SK-N-SH treated with all-trans-retinoic acid at 6 μM for 48 hours (cell line): Measurements from ENCODE around the gene OBSCN.

Experiments used
- ATAC-seq: fragments of 200-7000 bp; cut with Tn5 transposase; 3 replicates; pipeline ENCODE4 v1.9.1; 2020; ENCODE audit warnings: mild to moderate bottlenecking, moderate library complexity
- ARNTL ChIP-seq: fragments of 450-650 bp; formaldehyde crosslinking; IDR thresholded peaks from 2 replicates; pipeline ENCODE4 v1.5.0; 2020; ENCODE audit warnings: low read depth, mild to moderate bottlenecking, moderate library complexity, borderline replicate concordance
- CSDC2 ChIP-seq: fragments of 250-450 bp; sonication (Bioruptor Pico); IDR thresholded peaks from 2 replicates; pipeline ENCODE4 v1.5.0; 2020; ENCODE audit warnings: mild to moderate bottlenecking, moderate library complexity
- CSRNP3 ChIP-seq: fragments of 250-450 bp; sonication (Bioruptor Pico); IDR thresholded peaks from 2 replicates; pipeline ENCODE4 v1.5.1; 2021; ENCODE audit warnings: mild to moderate bottlenecking, moderate library complexity
- GLIS3 ChIP-seq: fragments of 250-450 bp; sonication (Bioruptor Pico); IDR thresholded peaks from 2 replicates; pipeline ENCODE4 v1.5.0; 2020; ENCODE audit warnings: mild to moderate bottlenecking, moderate library complexity
- ISL1 ChIP-seq: fragments of 250-450 bp; sonication (Bioruptor Pico); IDR thresholded peaks from 2 replicates; pipeline ENCODE4 v2.1.2; 2022; ENCODE audit warnings: mild to moderate bottlenecking, moderate library complexity
- OSR1 ChIP-seq: fragments of 250-450 bp; sonication (Bioruptor Pico); IDR thresholded peaks from 2 replicates; pipeline ENCODE4 v1.8.0; 2022; ENCODE audit warnings: moderate library complexity, mild to moderate bottlenecking, inconsistent platforms
- PATZ1 ChIP-seq: fragments of 250-450 bp; sonication (Bioruptor Pico); IDR thresholded peaks from 2 replicates; pipeline ENCODE4 v1.8.0; 2020; ENCODE audit warnings: mild to moderate bottlenecking, moderate library complexity, borderline replicate concordance
- PPARA ChIP-seq: fragments of 250-450 bp; sonication (Bioruptor Pico); IDR thresholded peaks from 2 replicates; pipeline ENCODE4 v1.5.0; 2020; ENCODE audit warnings: mild to moderate bottlenecking, borderline replicate concordance
- RARB ChIP-seq: fragments of 250-450 bp; sonication (Bioruptor Pico); IDR thresholded peaks from 2 replicates; pipeline ENCODE4 v1.8.0; 2021; ENCODE audit warnings: mild to moderate bottlenecking, moderate library complexity
- SNAI2 ChIP-seq: fragments of 250-450 bp; sonication (Bioruptor Pico); IDR thresholded peaks from 2 replicates; pipeline ENCODE4 v1.5.0; 2020; ENCODE audit warnings: mild to moderate bottlenecking, moderate library complexity
- TCF4 ChIP-seq: fragments of 250-450 bp; sonication (Bioruptor Pico); IDR thresholded peaks from 2 replicates; pipeline ENCODE4 v1.8.0; 2021; ENCODE audit warnings: mild to moderate bottlenecking, moderate library complexity, borderline replicate concordance
- TOX ChIP-seq: fragments of 250-450 bp; sonication (Bioruptor Pico); IDR thresholded peaks from 2 replicates; pipeline ENCODE4 v1.8.0; 2021; ENCODE audit warnings: mild to moderate bottlenecking, moderate library complexity, borderline replicate concordance
- TSHZ2 ChIP-seq: fragments of 250-450 bp; sonication (Bioruptor Pico); IDR thresholded peaks from 2 replicates; pipeline ENCODE4 v1.5.0; 2020; ENCODE audit warnings: mild to moderate bottlenecking, moderate library complexity
- ZC3H10 ChIP-seq: fragments of 250-450 bp; sonication (Bioruptor Pico); IDR thresholded peaks from 2 replicates; pipeline ENCODE4 v1.5.1; 2021; ENCODE audit warnings: mild to moderate bottlenecking, moderate library complexity
- ZFP3 ChIP-seq: fragments of 250-450 bp; sonication (Bioruptor Pico); IDR thresholded peaks from 2 replicates; pipeline ENCODE4 v1.5.0; 2020; ENCODE audit warnings: mild to moderate bottlenecking, moderate library complexity
- ZFP30 ChIP-seq: fragments of 450-650 bp; formaldehyde crosslinking; IDR thresholded peaks from 2 replicates; pipeline ENCODE4 v1.5.0; 2022; ENCODE audit warnings: mild to moderate bottlenecking, moderate library complexity
- ZNF565 ChIP-seq: fragments of 450-650 bp; formaldehyde crosslinking; conservative IDR thresholded peaks from 2 replicates; pipeline ENCODE4 v1.5.0; 2020; ENCODE audit warnings: low read depth, mild to moderate bottlenecking, moderate library complexity
- ZNF8 ChIP-seq: fragments of 450-650 bp; formaldehyde crosslinking; IDR thresholded peaks from 2 replicates; pipeline ENCODE4 v1.5.0; 2020; ENCODE audit warnings: mild to moderate bottlenecking, moderate library complexity

The OBSCN gene

GRCh38 chr1:228423404-228424053 is 215.7 kb downstream of the OBSCN start:
- TF ChIP-seq ZNF8 (CRISPR knock-in tag) (no peak), GLIS3 (no peak), CSRNP3 (CRISPR knock-in tag) (no peak), TCF4 (CRISPR knock-in tag) (no peak), TSHZ2 (CRISPR knock-in tag) (no peak), SNAI2 (CRISPR knock-in tag) (no peak), CSDC2 (CRISPR knock-in tag) (no peak), ZFP30 (CRISPR knock-in tag) (no peak), RARB (no peak), ARNTL (CRISPR knock-in tag) (no peak), PATZ1 (CRISPR knock-in tag) (no peak)
- TF ChIP-seq, all 23 proteins: peak for 0
- ATAC-seq = no peak

- ATAC-seq = no peak
- TF ChIP-seq SNAI2 (CRISPR knock-in tag) (no peak), TSHZ2 (CRISPR knock-in tag) (no peak), CSRNP3 (CRISPR knock-in tag) (no peak), ZNF565 (CRISPR knock-in tag) (no peak), ISL1 (CRISPR knock-in tag) (no peak), PPARA (CRISPR knock-in tag) (no peak), OSR1 (CRISPR knock-in tag) (no peak), TOX (CRISPR knock-in tag) (no peak), ZFP3 (CRISPR knock-in tag) (no peak), ZNF8 (CRISPR knock-in tag) (no peak), ARNTL (CRISPR knock-in tag) (no peak), ZC3H10 (CRISPR knock-in tag) (no peak)
Measured at GRCh38 chr1:228424685-228425660, 217.1 kb downstream of the OBSCN start.
